ENCODE data around the gene SMIM3. TPM values are rescaled to one million over a fixed set of nuclear protein-coding genes. Genes with fewer than 3 reads are reported as not detected.

Gene SMIM3
- total RNA-seq: 28.3 TPM
- long read RNA-seq, transcript SMIM3-201 (2 exons, 2,332 nt): major isoform, 60 of 61 reads
- long read RNA-seq, partial matches to known transcripts: 0 of 61 reads
- long read RNA-seq, other reads (novel, unspliced or antisense): 1 of 61 reads

GRCh38 chr5:150778517-150779396 is at the start of gene SMIM3:
Gene SMIM3, plus strand, starts transcription at chr5:150778757. Its CDS starts 16,684 bp downstream, at chr5:150795441.
- DNase-seq (peak; percentile 92), ATAC-seq (peak; percentile 92)
- intact Hi-C loops (cut with DNase I): no loop called here
- Histone ChIP-seq H3K36me3 (no peaks in the 10 kb centered on the region), H3K27ac (peak within 1 kb of the TSS; percentile 93), H3K4me3 (peak within 1 kb of the TSS; percentile 77), H3K4me1 (peaks cover 51% of the 10 kb centered on the region), H3K27me3 (no peaks in the 10 kb centered on the region), H3K9me3 (no peaks in the 10 kb centered on the region)
- TF ChIP-seq CTCF (IDR thresholded peaks at IDR 0.05): peak; percentile 46

- ATAC-seq (no peak), DNase-seq (no peak)
- Histone ChIP-seq H3K27ac (no peak overlapping the region), H3K9me3 (no peaks in the 10 kb centered on the region), H3K4me3 (no peak overlapping the region), H3K36me3 (peaks cover 86% of the 10 kb centered on the region), H3K4me1 (peaks cover 3% of the 10 kb centered on the region), H3K27me3 (no peaks in the 10 kb centered on the region)
- intact Hi-C loops (cut with DNase I): no loop called here
- TF ChIP-seq CTCF (IDR thresholded peaks at IDR 0.05): no peak
Measured at GRCh38 chr5:150729859-150730258, 48.7 kb upstream of the SMIM3 start.

GRCh38 chr5:150731669-150732242 is 46.8 kb upstream of the SMIM3 start:
- no peak for TF ChIP-seq CTCF (IDR thresholded peaks at IDR 0.05)
- Histone ChIP-seq H3K4me1 (peaks cover 8% of the 10 kb centered on the region), H3K9me3 (no peaks in the 10 kb centered on the region), H3K27me3 (no peaks in the 10 kb centered on the region), H3K27ac (no peak overlapping the region), H3K4me3 (no peak overlapping the region), H3K36me3 (peaks cover 67% of the 10 kb centered on the region)
- intact Hi-C loops (cut with DNase I): no loop called here
- DNase-seq: no peak
- ATAC-seq: peak; percentile 75

GRCh38 chr5:150734579-150735384 is 43.8 kb upstream of the SMIM3 start:
- Histone ChIP-seq H3K4me3 (no peak overlapping the region), H3K27ac (peak overlapping the region; percentile 67), H3K9me3 (no peaks in the 10 kb centered on the region), H3K27me3 (no peaks in the 10 kb centered on the region), H3K4me1 (peaks cover 8% of the 10 kb centered on the region), H3K36me3 (peaks cover 47% of the 10 kb centered on the region)
- intact Hi-C loops (cut with DNase I): no loop called here
- ATAC-seq (peak; percentile 95), DNase-seq (peak; percentile 77)
- TF ChIP-seq CTCF (IDR thresholded peaks at IDR 0.05): no peak

- DNase-seq: no peak
- H3K9me3 ChIP-seq: no peaks in the 10 kb centered on the region
- peaks cover 34% of the 10 kb centered on the region for H3K36me3 ChIP-seq
- intact Hi-C loops (cut with DNase I): no loop called here
- no peak for TF ChIP-seq CTCF (IDR thresholded peaks at IDR 0.05)
- no peak for ATAC-seq
- H3K4me1 ChIP-seq: peaks cover 8% of the 10 kb centered on the region
- no peak overlapping the region for H3K27ac ChIP-seq
- H3K27me3 ChIP-seq: no peaks in the 10 kb centered on the region
- no peak overlapping the region for H3K4me3 ChIP-seq
Measured at GRCh38 chr5:150738862-150739261, 39.7 kb upstream of the SMIM3 start.
